ENCODE measurements around the gene ADAMTS12.

DNA sequence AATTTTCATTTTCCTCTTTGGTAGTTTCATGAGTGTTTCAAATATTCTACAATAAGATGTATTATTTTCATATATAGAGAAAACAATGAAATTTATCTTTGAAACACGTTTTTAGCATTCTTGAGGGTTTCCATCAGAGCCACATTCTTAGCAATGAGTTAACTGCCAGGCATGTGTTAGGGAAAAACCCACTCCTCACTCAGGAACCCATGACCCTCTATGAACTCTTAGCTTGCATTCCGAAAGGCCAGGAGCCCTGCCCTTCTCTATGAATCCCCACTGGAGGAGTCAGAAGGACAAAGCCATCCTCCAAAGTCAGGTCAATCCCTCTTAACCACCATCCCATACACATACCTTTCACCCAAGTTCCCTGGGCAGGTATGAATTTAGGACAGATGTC is 57.5 kb downstream of the ADAMTS12 start:
- TF ChIP-seq GATA3 (IDR thresholded peaks at IDR 0.05; ENCODE audit: low read depth, low read length) (no peak), GATA2 (IDR thresholded peaks at IDR 0.05; ENCODE audit: low read depth, low read length) (no peak)

Measured in SH-SY5Y (cell line).